ENCODE data around the gene PPP1R7. TPM values are rescaled to one million over a fixed set of nuclear protein-coding genes. Genes with fewer than 3 reads are reported as not detected.

The PPP1R7 gene
- total RNA-seq, 1 donor from 2014 or later: 52.9 TPM

DNA sequence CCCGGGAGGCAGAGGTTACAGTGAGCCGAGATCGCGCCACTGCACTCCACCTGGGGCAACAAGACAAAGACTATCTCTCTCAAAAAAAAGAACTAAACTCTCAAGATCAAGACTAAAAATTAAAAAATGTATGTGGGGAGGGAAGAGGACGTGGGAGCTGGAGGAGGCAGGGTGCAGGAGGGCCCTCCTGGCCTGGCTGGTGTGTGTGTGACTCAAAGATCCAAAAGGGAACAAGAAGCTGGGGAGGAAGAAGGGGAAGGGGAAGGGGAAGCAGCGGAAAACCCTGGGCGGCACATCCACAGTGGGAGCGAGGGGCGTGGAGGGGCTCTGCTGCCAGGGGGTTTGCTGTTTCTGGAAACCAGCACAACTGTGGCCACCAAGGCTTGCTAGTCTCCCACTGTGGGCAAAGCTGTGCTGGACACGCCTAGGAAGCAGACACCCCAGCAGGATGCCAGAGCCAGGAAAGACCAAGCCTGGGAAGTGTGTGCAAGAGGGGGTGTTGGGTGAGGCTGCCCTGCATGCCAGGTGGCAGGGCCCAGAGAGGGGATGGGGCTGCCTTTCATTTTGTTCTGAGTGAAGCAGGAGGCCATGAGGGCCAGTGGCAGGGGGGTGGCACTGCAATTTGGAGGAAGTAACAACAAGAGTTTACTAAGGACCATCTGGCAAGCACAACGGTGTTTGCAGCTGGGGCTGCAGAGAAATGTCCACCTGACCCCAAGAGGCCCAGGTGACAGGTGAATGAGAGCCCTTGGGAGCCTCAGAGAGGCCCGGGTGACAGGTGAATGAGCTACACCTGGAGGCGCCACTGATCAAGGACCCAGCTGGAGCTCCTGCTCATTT lies 82.7 kb downstream of the PPP1R7 start:
- H3K27me3 Mint-ChIP-seq (ENCODE audit: insufficient read depth, low read depth): peaks cover 8% of the 10 kb centered on the region
- H3K36me3 ChIP-seq: no peaks in the 10 kb centered on the region
- peak overlapping the region; percentile 16 for H3K27ac Mint-ChIP-seq
- TF ChIP-seq CTCF (IDR thresholded peaks at IDR 0.05): no peak
- no peak for TF ChIP-seq EZH2phosphoT487 (IDR thresholded peaks at IDR 0.05)
- no peak for TF ChIP-seq EZH2 (IDR thresholded peaks at IDR 0.05)
- H3K79me2 ChIP-seq (ENCODE audit: low read depth): no peaks in the 10 kb centered on the region
- H3K9me3 ChIP-seq (ENCODE audit: low read depth): no peaks in the 10 kb centered on the region
- peaks cover under 1% of the 10 kb centered on the region for H3K4me1 Mint-ChIP-seq
- H3K9ac ChIP-seq: no peak overlapping the region
- H3K4me1 ChIP-seq: no peaks in the 10 kb centered on the region
- H3K4me3 ChIP-seq: no peak overlapping the region
- H2AFZ ChIP-seq (replicated peaks): no peak overlapping the region
- peaks cover 9% of the 10 kb centered on the region for H4K20me1 ChIP-seq (ENCODE audit: low read depth)
- no peaks in the 10 kb centered on the region for H3K9me3 Mint-ChIP-seq
- H3K27ac ChIP-seq: no peak overlapping the region
- no peaks in the 10 kb centered on the region for H3F3A ChIP-seq (ENCODE audit: low read depth)
- no peak overlapping the region for H3K4me3 Mint-ChIP-seq
- peaks cover 47% of the 10 kb centered on the region for H3K36me3 Mint-ChIP-seq
- DNase-seq (ENCODE audit: low spot score): no peak
- no peaks in the 10 kb centered on the region for H3K27me3 ChIP-seq
- H3K4me2 ChIP-seq: no peak overlapping the region

Small RNA genes lying within 50 kb of the gene (small RNA-seq; reads per million reads assigned to genes)
- gene AC005237.2: not detected

Other genes starting within 250 kb of the PPP1R7 start
- not detected in 2 replicates for gene CROCC2, start 244.1 kb upstream of the PPP1R7 start, total RNA-seq (ENCODE audit: low replicate concordance)
- gene SNED1, start 151.8 kb upstream of the PPP1R7 start, total RNA-seq (ENCODE audit: low replicate concordance): 0.11 and 0.31 TPM in 2 replicates
- 42.2 and 58.1 TPM in 2 replicates for gene MTERF4, start 48.2 kb upstream of the PPP1R7 start, total RNA-seq (ENCODE audit: low replicate concordance)
- 20.3 and 35.1 TPM in 2 replicates for gene PASK, start 995 bp upstream of the PPP1R7 start, total RNA-seq (ENCODE audit: low replicate concordance)
- gene ANO7, start 38.2 kb downstream of the PPP1R7 start, total RNA-seq (ENCODE audit: low replicate concordance): 1.8 TPM in 1 of 2 replicates, not detected in the other
- 251 and 269 TPM in 2 replicates for gene HDLBP, start 165.2 kb downstream of the PPP1R7 start, total RNA-seq (ENCODE audit: low replicate concordance)
- 452 and 632 TPM in 2 replicates for gene SEPTIN2, start 165.5 kb downstream of the PPP1R7 start, total RNA-seq (ENCODE audit: low replicate concordance)
- gene FARP2, start 205.8 kb downstream of the PPP1R7 start, total RNA-seq (ENCODE audit: low replicate concordance): 28.6 and 32.3 TPM in 2 replicates

Measured in neural progenitor cell (in vitro differentiated cells).